Adrenal gland (tissue), 5 donors: ENCODE results near the gene C4A.
"Not testable (repeated sequence)": the region's sequence is repeated elsewhere in the genome, so short reads cannot be mapped to it uniquely, and the experiment has no call there.

Experiments used
- CTCF ChIP-seq, 6 experiments: fragments of 450-650 bp in 4 of 6; fragments of 200-600 bp in 2 of 6; sonication (generic) in 1 of 6; IDR thresholded peaks; 1 replicate in 5 of 6; 2 replicates in 1 of 6; pipeline versions ENCODE4 v1.5.1 to v1.8.0; 2016 to 2021; ENCODE audit warnings: antibody characterized with exemption in 6 of 6, mild to moderate bottlenecking in 2 of 6, moderate library complexity in 1 of 6
- POLR2A ChIP-seq, 2 donors: fragments of 450-650 bp; IDR thresholded peaks; one replicate each; pipeline ENCODE4 v1.6.1; 2017; ENCODE audit warnings: antibody characterized with exemption in 2 of 2, mild to moderate bottlenecking in 2 of 2, moderate library complexity in 1 of 2
- donor health status: DM: no; HTN: no; CAD: no.

DNA sequence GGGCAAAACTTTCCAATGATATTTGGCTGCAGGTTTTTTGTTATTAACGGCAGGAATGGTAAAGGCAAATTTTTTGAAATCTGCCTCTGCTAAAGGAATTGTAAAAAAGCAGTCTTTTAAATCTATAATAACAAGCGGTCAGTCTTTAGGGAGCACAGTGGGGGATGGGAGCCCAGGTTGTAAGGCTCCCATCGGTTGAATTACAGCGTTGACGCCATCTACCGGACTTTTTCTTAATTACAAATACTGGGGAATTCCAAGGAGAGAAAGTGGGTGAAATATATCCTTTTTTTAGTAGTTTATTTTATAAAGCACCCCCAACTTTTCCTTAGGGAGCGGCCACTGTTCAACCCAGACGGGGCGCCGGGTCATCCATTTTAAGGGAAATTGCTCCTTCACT is 40.2 kb downstream of the C4A start:
- not testable (repeated sequence) for TF ChIP-seq CTCF, POLR2A (IDR thresholded peaks at IDR 0.05)
